Lower lobe of right lung (tissue), 2 donors: Measurements from ENCODE around the gene CLEC1B. TPM values are rescaled to one million over a fixed set of nuclear protein-coding genes. Genes with fewer than 3 reads are reported as not detected.

Source experiments
- ATAC-seq, 2 donors: fragments of 200-7000 bp; cut with Tn5 transposase; one replicate each; pipeline ENCODE4 v1.9.1; 2020 to 2022; ENCODE audit warnings: mild to moderate bottlenecking in 2 of 2, moderate library complexity in 2 of 2
- DNase-seq: peaks from one replicate; pipeline ENCODE4 v3.0.0-alpha.2; 2020
- H3K27ac ChIP-seq: fragments of 200-600 bp; one replicate; pipeline ENCODE4 v1.8.0; 2022
- H3K27me3 ChIP-seq: fragments of 200-600 bp; one replicate; pipeline ENCODE4 v1.8.0; 2022; ENCODE audit warnings: low read depth
- H3K36me3 ChIP-seq: fragments of 200-600 bp; one replicate; pipeline ENCODE4 v1.8.0; 2022; ENCODE audit warnings: mild to moderate bottlenecking
- H3K4me1 ChIP-seq: fragments of 200-600 bp; one replicate; pipeline ENCODE4 v1.8.0; 2022
- H3K4me3 ChIP-seq: fragments of 200-600 bp; one replicate; pipeline ENCODE4 v1.8.0; 2022; ENCODE audit warnings: mild to moderate bottlenecking
- H3K9me3 ChIP-seq: fragments of 200-600 bp; one replicate; pipeline ENCODE4 v1.8.0; 2022
- CTCF ChIP-seq: fragments of 200-600 bp; IDR thresholded peaks from one replicate; pipeline ENCODE4 v1.8.0; 2022; ENCODE audit warnings: antibody characterized with exemption, mild to moderate bottlenecking
- intact Hi-C: fragments of 100-400 bp; cut with DNase I; formaldehyde crosslinking; loops from one replicate; pipeline ENCODE4 v1.11.0; 2022
- total RNA-seq: library from RNA; stranded (reverse); fragmentation: NEBNext Ultra II Directional; extraction: Animal tissue kit (Norgen Biotek cat#: 25700); gene quantifications from one replicate; pipeline ENCODE4 v1.2.1, GENCODE V29; 2021
- donor health status: DM: no; HTN: yes; CAD: no; lungs with severe emphysema.

The CLEC1B gene
- total RNA-seq, 1 donor from 2014 or later, result 0.95 TPM

- no peaks in the 10 kb centered on the region for H3K36me3 ChIP-seq
- TF ChIP-seq CTCF, result no peak
- H3K4me1 ChIP-seq, result peaks cover 8% of the 10 kb centered on the region
- no peaks in the 10 kb centered on the region for H3K9me3 ChIP-seq
- ATAC-seq, result no peak
- DNase-seq, result no peak
- peaks cover 3% of the 10 kb centered on the region for H3K27me3 ChIP-seq
- no peak overlapping the region for H3K4me3 ChIP-seq
- intact Hi-C loops, result no loop called here
- H3K27ac ChIP-seq, result no peak overlapping the region
Measured at GRCh38 chr12:9947674-9948073, 51.2 kb downstream of the CLEC1B start.

GRCh38 chr12:9944391-9944790 is 54.5 kb downstream of the CLEC1B start:
- Histone ChIP-seq H3K27me3 (peaks cover 3% of the 10 kb centered on the region), H3K36me3 (no peaks in the 10 kb centered on the region), H3K4me3 (no peak overlapping the region), H3K27ac (no peak overlapping the region), H3K9me3 (no peaks in the 10 kb centered on the region), H3K4me1 (peaks cover 8% of the 10 kb centered on the region)
- no peak for TF ChIP-seq CTCF
- peak in 1 of 2 donors; percentile 23 for ATAC-seq
- no peak for DNase-seq
- intact Hi-C loops, result no loop called here

- no peak overlapping the region for H3K27ac ChIP-seq
- H3K9me3 ChIP-seq, result no peaks in the 10 kb centered on the region
- DNase-seq (peak; percentile 42), ATAC-seq (no peak)
- no peaks in the 10 kb centered on the region for H3K4me1 ChIP-seq
- no peaks in the 10 kb centered on the region for H3K36me3 ChIP-seq
- no peak for TF ChIP-seq CTCF
- peaks cover 3% of the 10 kb centered on the region for H3K27me3 ChIP-seq
- H3K4me3 ChIP-seq, result no peak overlapping the region
- intact Hi-C loops, result no loop called here
Measured at GRCh38 chr12:9943240-9943639, 55.7 kb downstream of the CLEC1B start.

Other genes with a start within 250 kb of the CLEC1B start
- gene CD69, start 238.2 kb downstream of the CLEC1B start, total RNA-seq, result 11.4 TPM
- 4.1 TPM for gene KLRF1, start 171.6 kb downstream of the CLEC1B start, total RNA-seq
- 24.8 TPM for gene CLEC2B, start 129.8 kb downstream of the CLEC1B start, total RNA-seq
- not detected for gene KLRF2, start 117.6 kb downstream of the CLEC1B start, total RNA-seq
- not detected for gene CLEC2A, start 66.8 kb downstream of the CLEC1B start, total RNA-seq
- 88.3 TPM for gene CLEC12A, start 27.7 kb downstream of the CLEC1B start, total RNA-seq
- 1.7 TPM for gene CLEC12B, start 11.5 kb upstream of the CLEC1B start, total RNA-seq
- 0.30 TPM for gene CLEC9A, start 31.6 kb upstream of the CLEC1B start, total RNA-seq
- gene CLEC1A, start 99.9 kb upstream of the CLEC1B start, total RNA-seq, result 9.7 TPM
- gene CLEC7A, start 131.1 kb upstream of the CLEC1B start, total RNA-seq, result 79.5 TPM
- 172 TPM for gene OLR1, start 173.0 kb upstream of the CLEC1B start, total RNA-seq
- gene TMEM52B, start 179.9 kb upstream of the CLEC1B start, total RNA-seq, result 3.6 TPM
- gene GABARAPL1, start 213.8 kb upstream of the CLEC1B start, total RNA-seq, result 108 TPM